GM19043 (cell line): ENCODE data around the gene S100A5.
"Not testable (repeated sequence)": the region's sequence is repeated elsewhere in the genome, so short reads cannot be mapped to it uniquely, and the experiment has no call there.

Experiments
- ATAC-seq: cut with Tn5 transposase; IDR thresholded peaks from one replicate; pipeline ENCODE4 v1.9.1; 2021; ENCODE audit warnings: low read depth; ENCODE audit not compliant: unreplicated experiment

Gene S100A5

DNA sequence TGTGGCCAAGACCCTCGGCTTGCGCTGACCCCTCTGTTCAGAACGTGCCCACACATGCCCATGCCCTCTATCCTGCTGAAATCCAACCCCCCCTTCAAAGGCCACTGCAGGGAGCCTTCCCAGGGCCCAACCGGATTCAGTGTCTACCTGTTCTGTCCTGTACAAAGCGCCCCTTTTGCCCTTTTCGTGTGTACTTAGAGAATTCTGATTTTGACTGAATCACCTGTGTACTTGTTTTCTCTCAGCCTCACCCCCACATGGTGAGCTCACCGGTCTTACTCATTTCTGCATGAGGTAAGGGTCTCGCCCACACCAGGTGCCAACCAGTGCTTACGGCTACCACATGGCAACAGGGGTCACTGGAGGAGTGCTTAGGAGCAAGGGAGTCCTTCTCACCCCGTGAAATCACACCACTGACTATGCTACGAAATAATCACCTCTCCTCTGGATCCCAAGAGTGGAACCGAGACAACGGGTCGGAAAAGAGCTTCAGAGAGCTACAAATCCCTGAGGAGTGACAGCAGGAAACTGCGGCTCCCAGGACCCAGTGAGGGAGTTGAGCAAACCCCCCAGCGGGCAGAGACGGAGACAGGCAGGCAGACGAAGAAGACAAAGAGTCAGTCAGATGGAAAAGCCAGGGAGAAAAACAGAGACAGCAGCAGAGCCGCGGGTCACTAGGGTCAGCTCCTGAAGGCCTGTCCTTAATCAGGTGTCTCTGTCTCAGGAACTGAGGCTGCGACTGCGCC is 27.1 kb upstream of the S100A5 start:
- ATAC-seq: no peak

- no peak for ATAC-seq
Observed at GRCh38 chr1:153566414-153567371, 26.0 kb upstream of the S100A5 start.

- ATAC-seq: no peak
Observed at GRCh38 chr1:153565529-153566374, 25.0 kb upstream of the S100A5 start, which contains the start of gene S100A2. Gene S100A2, minus strand, starts transcription at chr1:153565844. Its CDS starts 1,967 bp downstream, at chr1:153563877.

DNA sequence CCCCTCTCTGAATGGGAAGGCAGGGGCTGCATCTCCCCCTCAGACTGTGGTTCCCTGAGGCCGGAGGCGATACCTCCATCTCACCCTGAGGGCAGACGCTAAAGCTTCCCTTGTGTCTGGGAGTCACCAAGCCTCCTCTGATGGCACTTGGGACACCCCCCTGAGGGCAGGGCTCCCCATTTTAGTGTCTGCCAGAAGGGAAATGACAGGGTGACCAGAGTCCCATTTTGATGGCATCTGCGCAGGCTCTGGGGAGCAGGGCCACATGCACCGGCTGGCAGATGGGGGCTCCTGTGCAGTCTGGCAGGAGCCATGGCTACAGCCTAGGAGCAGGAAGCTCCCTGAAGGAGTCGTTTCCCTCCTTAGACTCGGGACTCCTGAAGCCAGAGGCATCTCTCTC is 23.3 kb upstream of the S100A5 start:
- ATAC-seq: no peak

DNA sequence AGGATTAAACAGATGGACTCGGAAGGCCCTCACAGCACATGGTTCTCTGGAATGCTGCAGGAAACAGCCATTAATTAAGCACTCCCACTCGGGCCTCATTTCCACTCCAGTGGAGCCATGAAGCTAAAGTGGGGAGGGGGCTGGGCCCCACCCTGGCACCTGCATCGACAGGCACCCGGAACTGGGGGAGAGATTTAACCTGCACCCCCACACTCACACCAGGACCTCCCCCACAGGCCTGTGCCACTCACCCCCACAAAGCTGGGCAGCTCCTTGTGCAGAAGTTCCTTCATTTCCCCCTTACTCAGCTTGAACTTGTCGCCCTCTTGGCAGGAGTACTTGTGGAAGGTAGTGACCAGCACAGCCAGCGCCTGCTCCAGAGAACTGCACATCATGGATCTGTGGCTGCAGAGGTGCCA is 22.8 kb upstream of the S100A5 start:
- no peak for ATAC-seq

DNA sequence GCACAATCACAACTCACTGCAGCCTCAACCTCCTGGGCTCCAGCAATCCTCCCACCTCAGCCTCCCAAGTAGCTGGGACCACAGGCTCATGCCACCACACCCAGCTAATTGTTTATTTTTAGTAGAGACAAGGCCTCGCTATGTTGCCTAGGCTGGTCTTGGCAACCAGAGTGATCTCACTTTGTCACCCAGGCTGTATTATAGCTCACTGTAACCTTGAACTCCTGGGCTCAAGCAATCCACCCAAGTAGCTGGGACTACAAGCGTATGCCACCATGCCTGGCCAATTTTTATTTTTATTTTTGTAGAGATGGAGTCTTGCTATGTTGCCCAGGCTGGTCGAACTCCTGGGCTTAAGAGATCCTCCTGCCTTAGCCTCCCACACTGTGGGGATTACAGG is 21.3 kb upstream of the S100A5 start:
- ATAC-seq: not testable (repeated sequence)

GRCh38 chr1:153561466-153561985 is 20.8 kb upstream of the S100A5 start:
- ATAC-seq: no peak

- no peak for ATAC-seq
Observed at GRCh38 chr1:153560771-153561465, 20.2 kb upstream of the S100A5 start.

- ATAC-seq: no peak
Observed at GRCh38 chr1:153560241-153560640, 19.5 kb upstream of the S100A5 start.

DNA sequence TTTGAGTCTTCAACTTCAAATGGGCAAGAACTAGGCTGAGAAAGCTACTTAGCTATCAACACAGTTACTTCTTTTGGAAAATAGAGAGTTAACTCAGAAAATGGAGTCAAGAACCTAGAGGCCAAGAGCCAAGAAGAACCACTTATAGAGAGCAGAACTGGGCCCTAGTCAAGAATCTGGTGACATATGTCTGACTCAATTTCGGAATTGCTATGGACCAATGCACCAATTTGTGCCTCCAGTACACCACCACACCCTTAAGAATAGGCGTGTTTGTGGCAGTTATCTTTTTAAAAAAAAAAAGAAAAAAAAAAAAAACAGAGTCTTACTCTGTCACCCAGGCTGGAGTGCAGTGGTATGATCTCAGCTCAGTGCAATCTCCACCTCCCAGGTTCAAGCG is 17.1 kb upstream of the S100A5 start:
- ATAC-seq: no peak

DNA sequence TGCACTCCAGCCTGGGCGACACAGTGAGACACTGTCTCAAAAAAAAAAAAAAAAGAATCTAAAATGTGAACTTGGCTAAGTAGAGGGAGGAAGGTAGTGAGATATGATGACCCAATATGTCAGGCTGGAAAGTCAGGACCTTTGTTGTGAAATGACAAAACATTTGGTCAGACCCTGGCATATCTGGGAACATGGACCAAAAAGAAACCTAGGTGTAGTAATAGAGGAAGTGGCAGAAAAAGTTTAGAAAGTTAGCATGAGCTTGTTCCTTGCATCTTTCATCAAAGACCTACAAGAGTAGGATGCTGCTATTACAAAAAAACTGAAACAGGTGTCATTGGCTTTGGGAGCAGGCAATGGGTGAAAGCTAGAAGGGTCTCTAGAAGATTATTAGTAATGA is 15.6 kb upstream of the S100A5 start:
- no peak for ATAC-seq

- no peak for ATAC-seq
Observed at GRCh38 chr1:153553830-153554541, 13.3 kb upstream of the S100A5 start.

DNA sequence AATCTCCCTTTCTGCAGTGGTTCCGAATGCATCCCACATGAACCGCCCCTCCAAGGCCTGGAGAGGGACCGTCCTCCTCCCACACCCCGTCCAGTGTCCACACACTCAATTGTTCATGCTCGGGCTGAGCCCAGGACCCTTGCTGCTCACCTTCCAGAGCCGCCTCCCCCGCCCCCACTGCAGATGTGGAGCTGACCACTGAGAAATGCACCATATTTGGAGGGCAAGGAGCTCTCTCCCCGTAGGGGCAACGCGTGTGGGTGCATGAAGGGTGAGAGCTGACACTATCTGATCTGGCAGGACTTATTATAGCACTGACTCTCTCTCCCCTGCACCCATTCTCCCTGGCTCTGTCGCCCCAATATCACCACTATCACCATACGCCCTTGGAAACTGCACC is 12.4 kb upstream of the S100A5 start:
- ATAC-seq: no peak

- no peak for ATAC-seq
Observed at GRCh38 chr1:153552335-153552734, 11.6 kb upstream of the S100A5 start.

GRCh38 chr1:153550827-153551500 is 10.2 kb upstream of the S100A5 start:
- no peak for ATAC-seq

- no peak for ATAC-seq
Observed at GRCh38 chr1:153550398-153550758, 9.6 kb upstream of the S100A5 start.

GRCh38 chr1:153549741-153550397 is 9.1 kb upstream of the S100A5 start:
- no peak for ATAC-seq
